NCI-H1092 (cell line): ENCODE results near the gene KIF25.

Experiments
- DNase-seq: peaks from one replicate; lab custom pipeline; 2025; lab: John Stamatoyannopoulos, UW

The KIF25 gene

DNA sequence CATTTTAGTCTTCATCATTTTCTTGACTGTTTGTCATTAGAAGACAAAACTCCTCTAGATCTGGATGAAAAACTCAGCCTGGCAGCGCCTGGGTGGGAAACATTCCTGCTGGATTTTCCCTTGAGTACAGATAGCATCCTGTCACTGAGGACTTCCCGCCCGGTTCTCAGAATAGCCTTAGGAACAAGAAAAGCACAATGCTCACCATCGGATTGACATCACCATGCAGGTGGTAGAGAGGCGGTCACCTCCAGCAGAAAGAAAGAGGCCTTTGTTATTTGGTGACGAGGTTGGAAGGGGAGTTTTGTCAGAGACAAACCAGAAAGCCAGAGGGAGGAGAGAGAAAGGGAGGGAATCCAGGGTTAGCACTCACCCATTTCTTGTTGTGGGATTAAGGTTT lies 39.8 kb downstream of the KIF25 start:
- DNase-seq, result no peak

DNA sequence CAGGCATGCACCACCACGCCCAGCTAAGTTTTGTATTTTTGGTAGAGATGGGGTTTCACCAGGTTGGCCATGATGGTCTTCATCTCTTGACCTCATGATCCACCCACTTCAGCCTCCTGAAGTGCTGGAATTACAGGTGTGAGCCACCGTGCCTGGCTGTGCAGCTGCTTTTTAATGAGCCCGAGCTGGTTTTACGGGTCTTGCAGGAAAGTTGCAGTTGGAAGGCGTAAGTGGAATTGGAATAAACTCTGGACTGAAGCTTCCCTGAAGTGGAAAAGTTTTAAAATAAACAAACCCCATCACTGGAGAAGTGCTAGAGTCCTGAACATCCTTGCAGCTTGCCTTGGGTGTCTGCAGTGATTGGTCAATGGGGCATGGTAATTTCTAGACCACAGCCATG lies 40.4 kb downstream of the KIF25 start:
- DNase-seq, result no peak

DNA sequence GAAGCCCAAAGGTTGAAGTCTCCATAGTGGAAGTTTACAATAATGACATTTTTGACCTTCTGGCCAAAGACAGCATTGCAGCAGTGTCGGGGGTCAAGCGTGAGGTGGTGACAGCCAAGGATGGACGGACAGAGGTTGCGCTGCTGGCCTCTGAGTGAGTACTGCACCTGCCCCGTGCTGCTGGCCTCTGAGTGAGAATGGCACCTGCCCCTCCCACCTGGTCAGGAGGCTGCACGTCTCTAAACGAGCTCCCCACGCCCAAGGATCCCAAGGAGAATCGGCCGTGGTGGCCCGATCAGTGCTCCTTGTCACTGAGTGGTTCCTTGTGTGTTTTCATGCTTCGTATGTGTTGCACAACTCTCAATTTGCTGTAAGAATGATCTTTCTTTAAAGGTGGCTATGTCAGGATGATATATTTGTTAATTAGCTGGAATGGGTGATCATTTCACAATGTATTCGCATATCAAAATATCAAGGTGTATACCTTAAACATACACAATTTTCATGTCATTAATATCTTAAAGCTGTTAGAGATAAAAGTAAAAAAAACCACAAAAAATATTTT lies 41.2 kb downstream of the KIF25 start:
- DNase-seq, result no peak

DNA sequence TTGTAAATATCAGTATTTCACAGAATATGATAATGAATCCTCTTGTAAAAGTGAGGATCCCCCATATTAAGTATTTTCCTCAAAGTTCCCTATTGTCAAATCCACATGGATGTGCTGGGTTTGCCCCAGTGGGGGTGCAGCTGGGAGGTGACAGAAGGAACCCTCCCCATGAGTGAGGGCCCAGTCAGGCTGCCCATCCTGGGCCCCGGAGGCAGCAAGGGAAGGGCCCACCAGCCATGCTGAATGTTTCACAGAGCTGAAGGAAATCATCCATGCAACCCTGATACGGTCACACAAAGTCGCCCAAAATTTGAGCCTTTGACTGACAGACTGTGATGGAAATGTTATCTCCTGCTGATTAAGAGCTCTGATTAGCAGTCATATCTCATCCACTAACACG lies 41.8 kb downstream of the KIF25 start:
- DNase-seq, result no peak

DNA sequence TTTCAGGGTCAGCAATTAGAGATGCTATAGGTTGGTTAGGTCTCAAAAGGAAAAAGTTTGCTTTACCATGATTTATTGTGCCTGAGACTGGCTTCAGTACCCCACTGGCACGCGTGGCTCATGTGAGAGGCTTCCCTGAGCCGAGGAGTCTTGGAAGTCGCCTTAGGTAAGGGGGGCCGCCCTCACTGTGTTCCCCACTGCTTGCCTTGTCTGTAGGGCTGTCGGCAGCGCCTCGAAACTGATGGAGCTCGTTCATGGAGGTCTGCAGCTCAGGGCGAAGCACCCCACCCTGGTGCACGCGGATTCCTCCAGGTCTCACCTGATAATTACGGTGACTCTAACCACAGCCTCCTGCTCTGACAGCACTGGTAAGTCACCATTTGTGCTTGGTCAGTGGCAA lies 42.4 kb downstream of the KIF25 start:
- DNase-seq, result no peak

DNA sequence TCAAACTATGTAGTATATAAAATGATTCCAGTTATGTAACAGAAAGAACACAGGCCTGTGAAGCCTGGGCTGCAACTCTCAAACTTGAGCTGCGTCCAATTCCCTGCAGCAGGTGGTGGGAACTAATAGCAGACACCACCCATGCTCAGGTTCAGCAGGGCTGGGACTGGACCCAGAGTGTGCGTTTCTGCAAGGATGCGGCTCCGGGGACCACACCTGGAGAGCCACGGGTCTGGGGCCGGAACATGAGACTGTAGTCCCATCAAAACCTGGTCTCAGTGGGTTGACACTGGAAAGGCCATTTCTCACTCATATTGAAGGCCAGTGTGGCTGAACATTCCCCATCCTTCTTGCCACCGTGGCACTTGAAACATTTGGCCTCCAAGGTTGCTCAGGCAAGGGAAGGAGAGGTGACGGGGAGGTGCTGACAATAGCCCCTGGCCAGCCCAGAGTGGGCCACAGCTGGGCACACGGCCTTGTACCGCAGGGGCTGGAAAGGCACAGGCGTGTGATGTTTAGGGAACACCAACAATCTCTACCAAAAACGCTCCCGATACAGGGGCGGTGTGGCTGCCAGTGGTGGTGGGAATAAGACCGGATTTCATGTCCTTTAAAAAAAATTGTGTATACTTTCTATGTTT lies 43.5 kb downstream of the KIF25 start:
- no peak for DNase-seq

DNA sequence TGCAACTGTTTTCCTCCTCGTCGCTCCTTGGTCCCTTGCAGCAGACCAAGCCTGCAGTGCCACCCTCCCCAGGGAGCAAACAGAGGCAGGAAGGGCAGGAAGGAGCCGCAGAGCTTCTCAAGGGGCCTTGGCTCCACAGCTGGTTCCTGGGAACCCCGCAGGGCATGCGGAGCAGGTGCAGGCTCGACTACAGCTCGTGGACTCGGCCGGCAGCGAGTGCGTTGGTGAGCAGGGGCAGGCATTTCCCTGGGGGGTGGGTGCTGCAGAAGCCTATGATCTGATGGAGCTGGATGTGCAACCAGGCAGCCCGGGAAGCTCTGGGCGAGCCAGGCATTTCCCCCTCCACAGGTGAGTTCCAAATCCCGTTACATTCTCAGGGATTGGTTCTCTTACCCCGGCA lies 44.5 kb downstream of the KIF25 start:
- DNase-seq, result no peak

DNA sequence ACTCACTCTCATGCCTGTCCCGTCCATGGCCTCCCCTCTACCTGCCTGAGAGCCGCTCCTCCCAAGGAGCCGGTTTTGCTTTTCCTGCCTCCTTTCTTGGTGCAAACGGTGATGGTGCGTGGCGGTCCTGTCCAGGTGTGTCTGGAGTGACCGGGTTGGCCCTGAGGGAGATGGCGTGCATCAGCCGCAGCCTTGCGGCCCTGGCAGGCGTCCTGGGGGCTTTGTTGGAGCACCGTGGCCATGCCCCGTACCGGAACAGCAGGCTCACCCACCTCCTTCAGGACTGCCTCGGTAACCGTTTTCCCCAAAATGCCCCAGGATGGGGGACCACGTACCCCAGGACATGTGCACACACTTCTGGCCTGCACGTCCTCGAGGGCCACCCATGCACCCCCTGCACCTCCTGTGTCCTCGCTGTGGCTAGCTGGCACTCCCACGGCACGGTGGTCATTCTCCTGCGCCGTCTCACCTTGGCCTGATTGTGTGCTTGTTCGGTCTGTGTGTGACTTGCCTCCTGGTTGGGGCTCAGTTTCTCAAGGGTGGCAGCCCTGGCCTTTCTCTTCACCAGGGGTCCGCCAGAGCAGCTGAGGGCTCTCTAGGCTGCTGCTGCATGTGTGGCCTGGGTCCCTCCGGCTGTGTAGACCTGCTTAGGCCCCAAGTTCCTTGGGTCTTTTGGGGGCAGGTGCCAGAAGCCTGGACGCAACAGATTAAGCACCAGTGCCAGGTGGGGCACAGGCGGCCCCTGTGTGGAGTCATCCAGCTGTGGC lies 45.1 kb downstream of the KIF25 start:
- no peak for DNase-seq

DNA sequence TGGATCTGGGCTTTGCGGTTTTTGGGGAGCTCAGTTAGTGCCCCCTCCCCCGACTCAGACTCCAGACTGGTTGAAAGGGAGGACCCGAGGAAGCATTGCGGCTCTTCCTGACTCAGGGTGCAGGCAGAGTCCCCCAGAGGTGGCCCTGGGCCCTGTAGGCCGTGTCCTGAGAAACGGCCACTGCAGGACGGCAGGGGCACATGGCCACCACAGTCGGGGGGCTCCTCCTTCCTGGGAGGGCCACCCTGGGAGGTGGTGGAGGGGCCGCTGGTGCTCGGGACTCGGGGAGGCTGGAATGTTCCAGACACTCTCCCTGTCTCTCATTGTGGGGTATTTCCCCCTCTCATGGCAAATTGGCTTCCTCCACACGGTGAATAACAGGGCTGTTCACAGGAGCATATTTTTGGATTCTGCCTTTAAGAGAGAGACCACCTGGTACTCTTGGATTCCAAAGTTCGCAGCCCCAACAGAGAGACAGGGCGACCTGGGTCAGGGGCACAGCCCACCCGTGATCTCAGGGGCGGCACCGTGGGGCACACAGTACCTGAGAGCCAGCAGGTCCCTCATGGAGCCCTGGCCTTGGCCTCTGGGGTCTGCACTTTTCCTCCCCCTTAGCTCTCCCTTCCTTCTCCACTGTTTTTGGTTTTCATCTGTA lies 45.8 kb downstream of the KIF25 start:
- DNase-seq, result no peak

DNA sequence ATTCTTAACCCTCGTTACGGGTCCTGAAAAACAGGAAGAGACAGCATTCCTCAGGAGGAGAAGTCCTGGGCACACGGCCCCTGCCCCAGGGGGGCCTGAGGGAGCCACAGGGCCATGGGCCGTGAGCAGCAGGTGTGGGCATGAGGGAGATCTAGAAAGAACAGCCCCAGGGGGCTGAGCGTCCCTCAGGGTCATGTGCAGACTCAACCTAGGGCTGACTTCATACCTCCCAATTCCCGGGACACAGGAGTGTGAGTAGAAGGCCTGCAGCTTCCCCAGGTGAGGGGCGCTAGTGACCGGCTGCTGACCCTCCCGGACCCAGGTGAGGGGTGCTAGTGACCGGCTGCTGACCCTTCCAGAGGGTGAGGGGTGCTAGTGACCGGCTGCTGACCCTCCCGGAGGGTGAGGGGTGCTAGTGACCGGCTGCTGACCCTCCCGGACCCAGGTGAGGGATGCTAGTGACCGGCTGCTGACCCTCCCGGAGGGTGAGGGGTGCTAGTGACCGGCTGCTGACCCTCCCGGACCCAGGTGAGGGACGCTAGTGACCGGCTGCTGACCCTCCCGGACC lies 46.5 kb downstream of the KIF25 start:
- DNase-seq, result no peak

DNA sequence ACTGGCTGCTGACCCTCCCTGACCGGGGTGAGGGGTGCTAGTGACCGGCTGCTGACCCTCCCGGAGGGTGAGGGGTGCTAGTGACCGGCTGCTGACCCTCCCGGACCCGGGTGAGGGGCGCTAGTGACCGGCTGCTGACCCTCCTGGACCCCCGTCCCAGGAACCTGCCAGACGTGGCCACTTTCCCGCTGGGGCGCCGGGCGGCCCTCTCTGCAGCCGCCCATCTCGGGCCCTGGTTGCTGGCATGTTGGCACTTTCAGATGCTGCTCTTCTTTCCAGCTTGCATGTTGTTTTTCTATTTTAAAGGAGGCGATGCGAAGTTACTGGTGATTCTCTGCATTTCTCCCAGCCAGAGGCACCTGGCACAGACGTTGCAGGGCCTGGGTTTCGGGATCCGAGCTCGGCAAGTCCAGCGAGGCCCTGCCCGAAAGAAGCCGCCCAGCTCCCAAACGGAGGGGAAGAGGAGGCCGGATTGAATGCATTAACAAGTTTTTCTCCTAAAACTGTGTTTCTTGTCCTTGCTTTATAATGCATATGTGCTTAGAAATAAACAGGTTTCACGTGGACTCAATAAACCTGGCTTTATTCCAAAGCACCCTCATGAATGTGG lies 47.2 kb downstream of the KIF25 start:
- DNase-seq, result no peak

DNA sequence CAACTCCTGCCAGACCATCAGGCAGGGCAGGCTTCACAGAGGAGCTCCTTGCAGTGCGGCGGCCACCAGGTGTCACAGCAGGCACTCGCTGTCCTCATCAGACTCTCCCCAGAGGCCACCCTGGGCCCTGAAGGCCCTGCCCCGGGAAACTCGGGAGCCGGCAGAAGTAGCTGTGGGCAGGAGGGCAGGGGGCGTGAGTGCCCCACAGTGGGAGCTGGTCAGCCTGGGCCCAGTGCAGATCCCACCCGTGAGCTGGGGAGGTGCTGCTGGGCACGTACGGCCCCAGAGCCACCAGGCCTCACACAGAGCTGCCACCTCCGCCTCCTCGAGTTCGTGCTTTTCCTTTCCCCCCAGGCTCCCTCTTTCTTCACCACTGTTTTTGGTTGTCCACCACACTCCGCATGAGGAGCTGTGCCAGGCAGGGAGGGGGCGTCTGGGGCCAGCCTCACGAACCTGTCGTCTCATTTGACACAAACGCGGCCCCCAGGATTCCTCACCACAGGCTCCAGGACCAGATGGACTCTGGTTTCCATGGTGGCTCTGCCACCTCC lies 47.7 kb downstream of the KIF25 start:
- no peak for DNase-seq

DNA sequence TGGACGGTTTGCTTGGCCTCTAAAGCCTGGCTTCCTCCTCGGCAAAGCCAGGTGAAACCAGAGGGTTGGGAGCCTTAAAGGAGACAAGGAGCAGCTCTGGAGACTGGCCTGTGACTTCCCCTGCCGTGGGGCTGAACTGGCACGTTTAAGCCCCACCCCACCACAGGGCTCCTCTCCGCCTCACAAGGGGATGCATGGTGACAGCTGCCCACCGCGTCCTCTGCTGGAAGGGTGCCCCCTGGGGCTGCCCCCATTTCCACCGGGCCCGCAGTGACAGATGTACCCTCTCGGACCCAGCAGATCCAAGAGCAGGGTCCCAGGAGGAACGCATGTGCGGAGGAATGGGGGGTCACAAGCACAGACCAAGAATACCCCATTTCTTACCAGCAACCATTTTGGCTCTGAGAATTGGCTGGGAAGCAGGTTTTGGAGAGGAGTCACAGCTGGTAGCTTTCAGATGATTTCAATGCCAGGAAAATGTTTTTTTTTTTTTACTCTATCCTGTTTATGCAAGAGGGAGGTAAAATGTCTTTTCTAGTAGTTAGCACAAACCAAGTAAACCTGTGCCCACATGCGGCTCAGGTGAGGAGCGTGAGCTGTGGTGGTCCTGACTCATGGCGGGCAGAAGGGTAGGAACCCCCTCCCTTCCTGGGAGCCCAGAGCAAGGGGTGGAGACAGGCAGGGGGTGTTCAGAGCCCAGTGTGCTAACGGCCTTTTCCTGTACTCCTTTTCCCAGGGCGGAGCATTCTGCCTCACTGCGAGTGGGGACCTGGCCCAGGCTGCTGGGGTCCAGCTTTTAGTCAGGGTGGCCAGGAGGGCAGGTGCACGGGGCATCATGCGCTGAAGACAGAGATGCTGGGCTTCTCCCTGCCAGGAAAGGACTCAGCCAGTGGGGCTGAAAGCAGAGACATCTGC lies 48.5 kb downstream of the KIF25 start:
- no peak for DNase-seq

DNA sequence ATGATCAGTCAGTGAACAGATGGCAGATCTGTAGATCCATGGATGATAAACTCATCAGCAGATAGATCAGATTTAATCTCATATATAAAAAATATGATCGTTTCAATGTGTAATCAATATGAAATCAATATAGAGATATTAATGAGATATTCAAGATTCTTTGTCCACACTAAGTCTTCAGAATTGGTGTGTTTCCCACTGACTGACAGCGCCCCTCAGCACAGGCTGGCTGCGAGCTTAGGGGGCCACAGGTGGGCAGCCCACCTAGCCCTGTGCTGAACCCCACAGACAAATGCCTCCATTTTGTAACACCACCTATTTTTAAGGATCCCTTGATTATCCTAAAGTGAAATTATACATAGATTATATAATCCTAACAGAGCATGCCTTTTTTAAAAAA lies 49.2 kb downstream of the KIF25 start:
- no peak for DNase-seq

DNA sequence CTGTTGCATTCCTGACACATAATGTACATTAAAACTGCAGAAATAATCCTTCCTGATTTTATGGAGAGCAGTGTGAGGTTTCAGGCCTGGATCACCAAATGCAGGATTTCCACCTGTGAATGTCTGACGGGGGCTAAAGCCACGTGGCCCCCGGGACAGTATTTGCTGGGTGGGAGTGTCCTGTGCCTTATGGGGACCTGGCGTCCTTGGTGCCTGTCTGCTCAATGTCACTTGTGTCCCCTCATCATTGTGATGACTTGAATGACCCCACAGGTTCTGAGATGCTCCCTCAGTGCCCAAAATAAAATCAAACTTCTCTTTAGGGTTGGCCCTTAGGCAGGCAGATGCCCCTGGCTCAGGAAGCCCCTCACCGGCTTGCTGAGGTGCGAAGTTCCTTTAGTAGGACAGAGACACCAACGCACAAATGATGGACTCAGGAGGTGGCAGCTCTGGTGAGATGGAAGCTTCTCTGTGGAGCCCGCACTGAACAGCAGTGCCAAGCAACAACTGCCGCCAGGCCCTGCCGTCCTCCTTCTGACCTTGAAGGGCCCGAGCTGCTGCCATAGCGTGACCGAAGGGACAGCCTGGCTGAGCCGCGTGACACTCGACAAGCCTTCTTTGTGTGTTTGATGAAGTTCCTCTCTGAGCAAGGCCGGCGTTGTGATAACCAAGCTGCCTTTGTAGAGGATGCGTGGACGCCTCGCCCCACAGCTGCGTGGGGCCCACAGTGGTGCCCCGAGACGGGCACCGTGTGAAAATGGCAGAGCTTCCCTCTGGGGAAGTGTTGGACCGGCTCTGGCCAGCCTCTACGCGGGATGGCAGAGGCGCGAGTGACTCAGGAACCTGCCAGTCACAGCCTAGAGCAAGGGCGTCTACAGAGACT lies 50.6 kb downstream of the KIF25 start:
- no peak for DNase-seq

DNA sequence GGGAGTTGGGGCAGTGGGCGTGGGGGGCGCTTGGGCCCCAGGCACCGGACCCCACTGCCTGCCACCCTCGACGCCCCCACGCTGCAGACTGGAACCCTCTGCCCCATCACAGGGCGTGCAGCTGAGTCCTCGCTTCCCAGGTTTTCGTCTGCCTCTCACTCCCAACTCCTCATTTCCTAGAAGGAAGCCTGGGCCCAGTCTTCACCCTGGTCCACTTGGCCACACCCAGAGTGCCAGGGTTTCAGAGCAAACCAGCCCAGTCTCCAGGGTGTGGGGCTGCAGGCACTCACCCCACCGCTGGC lies 51.2 kb downstream of the KIF25 start:
- DNase-seq, result no peak

DNA sequence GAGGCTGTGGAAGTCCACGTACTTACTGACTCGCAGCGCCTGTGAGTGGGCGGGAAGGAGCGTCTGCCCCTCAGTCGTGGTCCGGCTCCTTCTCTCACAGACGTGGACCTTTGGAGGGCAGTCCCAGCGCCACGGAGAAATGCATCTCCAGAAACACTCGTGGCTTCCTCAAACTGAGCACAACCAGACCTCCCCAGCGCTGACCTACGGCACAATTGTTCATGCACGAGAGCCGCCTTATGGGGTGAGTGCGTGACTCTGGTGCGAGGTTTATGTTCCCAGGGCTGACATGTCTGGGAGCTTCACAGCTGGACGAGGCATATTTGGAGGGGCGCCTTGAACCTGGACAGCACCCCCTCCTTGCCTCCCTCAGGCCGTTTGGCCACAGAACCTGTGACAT lies 51.8 kb downstream of the KIF25 start:
- DNase-seq, result no peak

DNA sequence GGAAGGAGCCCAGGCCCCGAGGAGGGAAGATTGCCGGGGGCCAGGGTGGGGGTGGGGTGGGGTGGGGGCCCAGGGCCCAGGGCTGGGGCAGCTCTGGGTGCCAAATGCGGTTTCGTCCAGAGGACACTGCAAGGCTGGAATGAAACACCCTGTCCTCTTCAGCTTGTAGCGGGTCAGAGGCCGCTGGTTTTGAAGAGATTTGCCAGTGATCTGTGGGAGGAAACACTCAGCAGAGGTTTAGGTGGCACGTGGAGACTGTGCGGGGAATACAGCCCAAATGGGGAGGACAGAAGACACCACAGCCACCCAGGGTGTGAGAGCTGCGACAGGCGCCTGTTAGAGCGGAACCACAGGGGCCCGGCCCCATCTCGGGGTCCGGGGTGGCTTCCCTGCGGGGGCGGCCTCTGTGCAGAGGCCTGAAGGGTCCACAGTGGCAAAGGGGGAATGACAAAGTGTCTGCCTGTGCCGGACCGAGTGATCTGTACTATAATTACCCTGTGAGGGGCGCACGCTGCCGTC lies 52.3 kb downstream of the KIF25 start:
- DNase-seq, result no peak

DNA sequence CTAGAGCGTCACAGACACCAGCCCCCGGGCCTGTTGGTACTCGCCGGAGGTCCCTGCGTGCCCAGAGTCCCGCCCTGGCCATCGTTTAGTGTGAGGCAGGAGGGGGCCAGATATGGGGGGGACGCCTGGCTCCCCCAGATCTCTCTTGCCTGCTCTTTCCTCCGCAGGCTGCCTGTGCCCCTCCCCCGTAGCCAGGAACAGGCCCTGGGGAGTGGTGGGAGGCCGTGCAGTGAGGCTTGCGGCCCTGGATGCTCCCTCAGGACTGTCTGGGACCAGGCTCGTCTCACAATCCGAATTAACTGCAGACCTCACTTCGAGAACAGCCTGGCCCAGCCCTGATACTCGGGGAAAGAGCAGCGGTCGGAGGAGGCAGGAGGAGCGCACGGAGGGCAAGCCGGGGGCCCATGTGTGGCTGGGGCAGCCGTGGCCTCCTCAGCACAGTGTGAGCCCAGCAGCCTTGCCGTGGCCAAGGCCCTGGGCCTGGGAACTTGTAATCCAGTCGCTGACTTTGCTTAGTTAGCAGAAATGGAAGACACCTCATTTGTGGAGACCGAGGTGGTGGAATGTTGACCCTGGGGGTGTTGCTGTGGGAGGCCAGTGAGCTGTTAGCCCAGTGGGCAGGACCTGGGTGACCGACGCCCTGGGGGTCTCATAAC lies 52.9 kb downstream of the KIF25 start:
- no peak for DNase-seq
